Subcutaneous adipose tissue (tissue), 4 donors: Measurements from ENCODE around the gene CCT8. TPM values are rescaled to one million over a fixed set of nuclear protein-coding genes. Genes with fewer than 3 reads are reported as not detected.

Source experiments
- CTCF ChIP-seq: fragments of 450-650 bp; IDR thresholded peaks from one replicate; pipeline ENCODE4 v1.5.1; 2016; ENCODE audit warnings: low read depth, mild to moderate bottlenecking, control low read depth, antibody characterized with exemption, moderate library complexity
- total RNA-seq, 4 donors: library from RNA; depleted of rRNA; stranded (reverse); fragments of >200 nt; gene quantifications; one replicate each; pipeline ENCODE4 v1.1.0, GENCODE V29; 2016

The CCT8 gene
- total RNA-seq, 4 donors from 2014 or later, result 69.1 to 135 (median 102) TPM

DNA sequence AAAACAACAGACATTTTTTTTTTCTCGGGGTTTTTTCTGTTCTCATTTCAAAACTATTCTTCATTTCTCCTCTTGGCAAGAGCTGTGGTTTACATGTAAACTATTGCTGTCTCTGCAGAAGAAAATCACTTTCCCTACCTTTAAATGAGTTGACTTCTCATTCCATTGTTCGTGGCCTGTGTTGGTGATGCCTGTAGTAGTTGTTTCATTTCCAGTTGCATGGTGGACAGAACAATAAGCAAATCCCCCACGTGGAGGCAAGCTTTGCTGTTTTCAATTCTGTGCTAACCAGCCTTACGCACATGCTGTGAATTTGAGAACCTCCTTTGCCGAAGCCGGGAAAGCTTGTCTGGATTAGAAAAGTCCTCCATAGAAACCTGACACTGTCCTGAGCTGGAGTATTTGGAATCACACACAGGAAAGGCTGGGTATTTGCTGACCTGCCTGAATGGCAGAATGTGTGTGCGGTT is 30.8 kb upstream of the CCT8 start:
- TF ChIP-seq CTCF, result no peak

GRCh38 chr21:29102791-29103257 is 29.4 kb upstream of the CCT8 start:
- TF ChIP-seq CTCF, result no peak

GRCh38 chr21:29098156-29098555 is 24.7 kb upstream of the CCT8 start:
- no peak for TF ChIP-seq CTCF

GRCh38 chr21:29096218-29097015 is 23.0 kb upstream of the CCT8 start:
- no peak for TF ChIP-seq CTCF

DNA sequence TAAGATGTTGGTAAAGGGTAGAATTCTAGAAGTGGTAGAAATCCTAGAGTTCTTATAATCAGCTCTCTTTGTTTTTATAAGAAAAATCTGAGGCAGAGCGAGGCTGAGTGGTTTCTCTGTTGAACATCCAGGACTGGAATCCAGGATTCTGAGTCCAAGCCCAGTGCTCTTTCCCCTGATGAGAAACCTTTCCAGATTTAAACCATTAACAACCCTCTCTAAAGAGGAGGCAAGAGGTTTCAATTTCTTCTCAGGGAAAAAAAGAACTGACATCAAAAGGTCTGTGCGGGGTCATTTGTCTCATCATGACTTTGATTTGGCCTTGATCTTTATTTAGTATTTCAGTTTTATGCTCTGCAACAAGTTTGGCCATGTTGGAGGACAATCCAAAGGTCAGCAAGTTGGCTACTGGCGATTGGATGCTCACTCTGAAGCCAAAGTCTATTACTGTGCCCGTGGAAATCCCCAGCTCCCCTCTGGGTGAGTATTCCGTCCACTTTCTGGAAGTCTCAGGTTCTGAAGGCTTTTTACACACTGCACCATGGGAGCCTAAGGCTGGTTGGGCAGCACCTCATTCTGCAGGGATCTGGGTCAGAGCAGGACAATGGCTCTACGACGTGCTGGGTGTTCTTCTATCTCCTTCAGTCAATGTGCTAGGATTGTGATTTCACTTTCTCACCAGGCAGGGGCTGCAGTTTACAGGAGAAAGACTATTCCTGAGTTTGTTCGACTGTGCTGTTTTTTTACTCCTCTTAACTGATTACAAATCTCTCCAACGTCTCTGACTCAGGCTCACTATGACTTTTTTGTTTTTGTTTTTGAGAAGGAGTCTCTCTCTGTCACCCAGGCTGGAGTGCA is 18.9 kb upstream of the CCT8 start:
- no peak for TF ChIP-seq CTCF

- no peak for TF ChIP-seq CTCF
Observed at GRCh38 chr21:29091033-29091432, 17.6 kb upstream of the CCT8 start.
